Muscle layer of duodenum (tissue), 2 donors: Measurements from ENCODE around the gene TLCD4.
"Not testable (repeated sequence)": the region's sequence is repeated elsewhere in the genome, so short reads cannot be mapped to it uniquely, and the experiment has no call there.

Source experiments
- H3K27ac ChIP-seq: one replicate; pipeline ENCODE4 v1.7.0; 2013; ENCODE audit warnings: mild to moderate bottlenecking, low read length
- H3K27me3 ChIP-seq: one replicate; pipeline ENCODE4 v1.7.0; 2013; ENCODE audit warnings: low read depth, mild to moderate bottlenecking, control low read depth, low read length
- H3K36me3 ChIP-seq, 2 donors: one replicate each; pipeline ENCODE4 v1.7.0; 2013; ENCODE audit warnings: low read length in 2 of 2, control low read depth in 1 of 2, mild to moderate bottlenecking in 1 of 2; ENCODE audit not compliant: insufficient read depth in 2 of 2, control insufficient read depth in 1 of 2
- H3K4me1 ChIP-seq, 2 donors: one replicate each; pipeline ENCODE4 v1.7.0; 2013; ENCODE audit warnings: low read length in 2 of 2, mild to moderate bottlenecking in 2 of 2, control low read depth in 1 of 2, moderate library complexity in 1 of 2; ENCODE audit not compliant: insufficient read depth in 2 of 2, control insufficient read depth in 1 of 2
- H3K4me3 ChIP-seq, 2 donors: one replicate each; pipeline ENCODE4 v1.7.0; 2013; ENCODE audit warnings: low read length in 2 of 2, low read depth in 1 of 2, mild to moderate bottlenecking in 1 of 2
- H3K9me3 ChIP-seq, 2 donors: one replicate each; pipeline ENCODE4 v1.7.0; 2013; ENCODE audit warnings: low read length in 2 of 2, control low read depth in 1 of 2, mild to moderate bottlenecking in 1 of 2; ENCODE audit not compliant: control insufficient read depth in 1 of 2
- donor health status: healthy.

TLCD4 gene

DNA sequence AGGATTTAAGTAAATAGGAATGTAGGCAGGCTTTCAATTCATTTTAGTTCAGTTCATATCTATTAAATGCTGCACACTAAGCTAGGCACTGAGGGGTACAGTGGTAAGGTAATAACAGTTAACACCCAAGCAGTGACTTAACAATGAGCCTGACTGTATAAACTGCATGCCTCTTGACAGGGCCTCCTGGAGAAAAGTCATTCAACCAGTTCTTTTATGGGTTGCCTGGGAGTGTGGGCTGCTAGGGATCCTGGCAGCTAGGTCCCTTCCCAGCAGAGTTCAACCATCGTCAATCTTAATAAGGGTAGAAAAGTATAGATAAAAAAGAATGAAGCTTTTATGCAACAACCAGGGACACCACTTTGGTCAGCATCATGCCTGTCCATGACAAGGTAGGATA, 36.3 kb upstream of the TLCD4 start:
- no peaks in the 10 kb centered on the region for H3K27me3 ChIP-seq
- H3K9me3 ChIP-seq = no peaks in the 10 kb centered on the region
- H3K36me3 ChIP-seq = no peaks in the 10 kb centered on the region
- no peak overlapping the region for H3K27ac ChIP-seq
- no peak overlapping the region for H3K4me3 ChIP-seq
- H3K4me1 ChIP-seq = no peaks in the 10 kb centered on the region

DNA sequence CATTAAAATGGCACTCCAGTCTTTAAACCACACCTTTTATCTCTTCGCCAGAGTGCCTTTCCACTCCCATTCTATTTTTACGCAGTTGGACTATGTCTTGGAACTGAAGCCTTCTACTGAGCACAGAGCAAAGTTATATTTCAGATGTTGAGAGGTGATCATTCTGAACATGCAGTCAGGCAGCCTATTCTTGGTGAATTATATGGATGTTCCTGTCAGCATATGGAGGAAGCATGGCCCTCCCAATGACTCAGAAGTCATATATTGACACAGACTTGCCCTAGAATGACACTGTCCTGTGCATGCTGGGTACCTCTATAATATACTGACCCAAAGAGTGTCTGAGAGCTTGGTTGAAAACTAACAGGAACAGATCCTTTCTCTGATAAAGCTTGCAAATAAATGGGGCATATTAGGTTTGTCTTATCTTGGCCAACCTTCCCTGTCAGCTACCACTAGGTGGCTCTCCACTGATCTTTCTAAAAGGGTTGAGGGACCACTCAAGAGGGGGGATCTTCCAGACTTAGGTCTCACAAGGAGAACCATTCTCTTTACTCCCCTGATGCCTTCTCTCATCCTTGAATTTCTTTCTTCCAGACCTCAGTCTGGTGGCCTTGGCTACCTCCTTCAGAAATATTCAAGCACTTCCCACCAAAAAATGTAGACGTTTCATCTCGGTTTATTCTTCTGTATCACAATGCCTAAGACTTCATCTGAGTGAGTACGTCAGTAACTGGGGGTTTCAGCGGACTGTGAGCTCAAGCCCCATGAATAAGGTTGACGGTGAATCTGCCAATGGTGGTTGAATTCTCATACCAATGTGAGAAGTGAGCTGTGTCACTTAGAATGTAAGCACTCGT, 32.6 kb upstream of the TLCD4 start:
- H3K36me3 ChIP-seq = no peaks in the 10 kb centered on the region
- no peaks in the 10 kb centered on the region for H3K4me1 ChIP-seq
- H3K9me3 ChIP-seq = no peaks in the 10 kb centered on the region
- H3K27me3 ChIP-seq = no peaks in the 10 kb centered on the region
- no peak overlapping the region for H3K4me3 ChIP-seq
- no peak overlapping the region for H3K27ac ChIP-seq

GRCh38 chr1:95085376-95085775, 31.8 kb upstream of the TLCD4 start:
- H3K4me3 ChIP-seq = no peak overlapping the region
- H3K9me3 ChIP-seq = no peaks in the 10 kb centered on the region
- no peaks in the 10 kb centered on the region for H3K36me3 ChIP-seq
- no peaks in the 10 kb centered on the region for H3K27me3 ChIP-seq
- H3K4me1 ChIP-seq = no peaks in the 10 kb centered on the region
- no peak overlapping the region for H3K27ac ChIP-seq

GRCh38 chr1:95086949-95087533, 30.1 kb upstream of the TLCD4 start:
- Histone ChIP-seq H3K27ac (no peak overlapping the region), H3K36me3 (no peaks in the 10 kb centered on the region), H3K9me3 (no peaks in the 10 kb centered on the region), H3K4me3 (no peak overlapping the region), H3K4me1 (no peaks in the 10 kb centered on the region), H3K27me3 (no peaks in the 10 kb centered on the region)

- H3K27me3 ChIP-seq = no peaks in the 10 kb centered on the region
- no peak overlapping the region for H3K27ac ChIP-seq
- H3K4me3 ChIP-seq = no peak overlapping the region
- no peaks in the 10 kb centered on the region for H3K36me3 ChIP-seq
- H3K9me3 ChIP-seq = no peaks in the 10 kb centered on the region
- no peaks in the 10 kb centered on the region for H3K4me1 ChIP-seq
Measured at GRCh38 chr1:95088303-95088702, 28.9 kb upstream of the TLCD4 start.

DNA sequence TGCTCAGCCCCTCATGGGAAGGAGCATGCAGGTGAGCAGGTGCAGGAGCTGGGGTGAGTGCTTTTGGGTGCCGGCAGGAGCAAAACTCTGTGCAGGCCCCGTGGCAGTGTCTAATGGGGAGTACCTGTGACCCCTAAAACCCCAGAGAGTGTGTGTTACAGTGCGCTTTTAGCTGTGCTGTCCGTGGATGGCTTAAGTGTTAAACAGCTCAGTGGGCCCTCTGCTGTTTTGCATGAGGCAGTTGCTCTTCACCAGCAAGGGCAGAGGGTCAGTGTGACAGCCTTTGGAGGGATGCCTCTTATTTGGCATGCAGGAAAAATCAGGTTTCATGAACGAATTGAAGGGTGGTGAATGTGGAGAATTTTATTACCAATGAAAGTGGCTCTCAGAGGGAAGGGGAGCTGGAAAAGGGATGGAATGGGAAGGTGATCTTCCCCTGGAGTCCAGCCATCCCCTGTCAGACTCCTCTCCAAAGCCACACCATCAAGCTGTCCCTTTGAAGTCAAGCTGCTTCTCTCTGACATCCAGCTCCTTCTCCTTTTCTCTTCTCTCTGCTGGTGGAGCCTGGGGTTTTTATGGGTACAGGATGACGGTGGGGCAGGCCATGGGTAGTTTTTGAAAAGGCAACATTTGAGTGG, 27.4 kb upstream of the TLCD4 start:
- no peaks in the 10 kb centered on the region for H3K4me1 ChIP-seq

GRCh38 chr1:95091290-95091689, 25.9 kb upstream of the TLCD4 start:
- H3K36me3 ChIP-seq, H3K4me1 ChIP-seq, H3K4me3 ChIP-seq, H3K9me3 ChIP-seq, H3K27me3 ChIP-seq, H3K27ac ChIP-seq: not testable (repeated sequence)

More for the DNA sequence above, 27.4 kb upstream of the TLCD4 start:
- no peak overlapping the region for H3K4me3 ChIP-seq
- no peak overlapping the region for H3K27ac ChIP-seq
- H3K9me3 ChIP-seq = no peaks in the 10 kb centered on the region
- H3K27me3 ChIP-seq = no peaks in the 10 kb centered on the region
- no peaks in the 10 kb centered on the region for H3K36me3 ChIP-seq

DNA sequence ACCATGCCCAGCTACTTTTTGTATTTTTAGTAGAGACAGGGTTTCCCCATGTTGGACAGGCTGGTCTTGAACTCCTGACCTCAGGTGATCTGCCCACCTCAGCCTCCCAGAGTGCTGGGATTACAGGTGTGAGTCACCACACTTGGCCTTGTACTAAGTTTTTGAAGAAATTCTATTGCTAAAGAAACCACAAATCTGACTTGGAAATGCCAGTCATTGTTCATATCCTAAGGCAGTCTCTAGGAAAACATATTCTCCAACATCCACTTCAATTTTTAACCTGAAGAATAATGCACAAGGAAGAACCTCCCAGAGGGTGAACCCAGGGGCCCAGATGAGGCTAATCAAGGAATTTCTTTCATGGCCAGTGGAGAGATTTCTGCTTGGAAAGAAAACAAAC, 24.3 kb upstream of the TLCD4 start:
- H3K4me3 ChIP-seq, H3K27ac ChIP-seq, H3K36me3 ChIP-seq, H3K27me3 ChIP-seq, H3K9me3 ChIP-seq, H3K4me1 ChIP-seq: not testable (repeated sequence)

DNA sequence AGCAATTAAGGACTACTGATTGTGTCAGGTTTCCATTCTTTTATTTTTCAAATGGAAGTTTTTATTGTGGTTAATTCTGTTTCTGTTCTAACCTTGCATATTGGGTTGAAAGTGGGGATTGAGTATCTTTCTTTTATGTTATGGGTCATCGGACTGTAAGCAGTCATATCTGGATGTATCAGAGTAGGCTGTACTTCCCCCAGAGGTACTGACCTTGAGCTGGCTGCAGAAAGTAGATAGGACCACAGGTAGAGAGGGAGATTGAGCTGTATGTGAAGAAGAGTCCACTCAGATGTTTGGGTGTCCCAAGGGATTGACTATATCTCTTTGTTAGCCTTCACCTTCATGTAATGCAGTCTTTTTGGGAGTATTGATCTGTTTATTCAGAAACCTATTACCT, 23.9 kb upstream of the TLCD4 start:
- H3K9me3 ChIP-seq = no peaks in the 10 kb centered on the region
- H3K4me3 ChIP-seq = no peak overlapping the region

GRCh38 chr1:95094923-95095322, 22.2 kb upstream of the TLCD4 start:
- H3K27me3 ChIP-seq = no peaks in the 10 kb centered on the region
- no peaks in the 10 kb centered on the region for H3K4me1 ChIP-seq
- H3K27ac ChIP-seq = no peak overlapping the region

More for the DNA sequence above, 23.9 kb upstream of the TLCD4 start:
- Histone ChIP-seq H3K36me3 (no peaks in the 10 kb centered on the region), H3K27me3 (no peaks in the 10 kb centered on the region), H3K27ac (no peak overlapping the region), H3K4me1 (no peaks in the 10 kb centered on the region)

GRCh38 chr1:95095833-95096217, 21.3 kb upstream of the TLCD4 start:
- no peaks in the 10 kb centered on the region for H3K27me3 ChIP-seq
- H3K36me3 ChIP-seq = no peaks in the 10 kb centered on the region

More at GRCh38 chr1:95094923-95095322, 22.2 kb upstream of the TLCD4 start:
- no peaks in the 10 kb centered on the region for H3K36me3 ChIP-seq
- H3K9me3 ChIP-seq = no peaks in the 10 kb centered on the region
- H3K4me3 ChIP-seq = no peak overlapping the region

More at GRCh38 chr1:95095833-95096217, 21.3 kb upstream of the TLCD4 start:
- no peak overlapping the region for H3K4me3 ChIP-seq
- H3K27ac ChIP-seq = no peak overlapping the region
- no peaks in the 10 kb centered on the region for H3K9me3 ChIP-seq
- H3K4me1 ChIP-seq = no peaks in the 10 kb centered on the region
